ENCODE data around the gene GSN.
"Not testable (repeated sequence)": the region's sequence is repeated elsewhere in the genome, so short reads cannot be mapped to it uniquely, and the experiment has no call there.

Gene GSN

DNA sequence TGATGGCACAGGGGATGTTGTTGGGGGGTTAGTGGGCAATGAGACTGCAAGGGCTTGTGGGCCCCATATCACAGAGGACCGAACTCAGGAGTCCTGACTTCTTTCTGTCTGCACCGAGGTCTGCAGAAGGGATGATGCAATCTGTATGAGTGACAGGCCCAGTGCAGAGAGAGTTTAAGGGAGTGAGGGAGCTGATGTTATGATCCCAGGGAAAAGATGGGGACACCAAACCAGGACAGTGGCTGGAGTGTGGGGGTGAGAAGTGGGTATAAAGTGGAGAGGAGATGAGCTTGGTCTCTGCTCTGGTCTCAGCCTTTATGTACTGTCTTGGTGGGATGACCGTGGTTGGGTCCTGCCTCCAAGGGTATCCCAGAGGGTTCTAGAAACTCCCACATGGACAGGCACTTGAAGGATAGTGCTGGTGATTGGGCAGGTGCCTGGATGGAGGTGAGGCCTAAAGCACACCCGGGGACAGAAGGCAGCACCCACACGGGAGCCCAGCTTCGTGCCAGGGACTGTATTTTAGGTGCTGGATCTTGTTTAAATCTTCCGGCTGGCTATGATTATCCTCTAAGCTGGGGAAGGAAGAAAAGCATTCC lies 21.9 kb downstream of the GSN start:
- peak; percentile 4 for DNase-seq

GRCh38 chr9:121291536-121291935 lies 23.6 kb downstream of the GSN start:
- not testable (repeated sequence) for DNase-seq

GRCh38 chr9:121292051-121292450 lies 24.1 kb downstream of the GSN start:
- DNase-seq, result no peak

GRCh38 chr9:121292801-121293241 lies 24.9 kb downstream of the GSN start:
- no peak for DNase-seq

DNA sequence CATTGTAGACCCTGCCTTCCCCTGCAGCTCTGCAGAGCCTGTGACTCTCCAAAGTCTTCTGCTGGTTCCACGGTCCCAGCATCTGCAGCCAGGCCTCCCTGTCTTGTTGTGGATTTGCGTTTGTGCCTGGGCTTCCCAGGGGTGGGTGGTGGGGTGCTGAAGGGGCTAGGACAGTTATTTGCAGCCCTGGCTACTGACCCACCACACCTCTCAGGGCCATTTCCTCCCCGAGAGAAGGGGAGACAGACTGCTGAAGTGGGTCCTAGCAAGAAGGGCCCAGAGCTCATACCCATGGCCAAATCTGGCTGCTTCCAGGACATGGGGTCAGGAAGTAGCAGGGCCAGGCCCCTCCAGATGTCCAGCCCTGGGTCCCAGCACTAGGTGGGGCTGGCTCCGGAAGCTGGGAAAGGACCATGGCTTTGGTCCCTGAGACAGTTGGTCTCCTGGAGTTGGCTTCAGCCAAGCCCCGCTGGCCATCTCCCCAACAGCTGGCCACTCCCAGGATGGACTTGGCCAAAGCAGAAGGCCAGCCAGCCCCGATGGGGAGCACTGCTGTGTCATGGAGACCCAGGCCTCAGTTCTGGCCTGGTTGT lies 26.3 kb downstream of the GSN start:
- DNase-seq, result no peak

DNA sequence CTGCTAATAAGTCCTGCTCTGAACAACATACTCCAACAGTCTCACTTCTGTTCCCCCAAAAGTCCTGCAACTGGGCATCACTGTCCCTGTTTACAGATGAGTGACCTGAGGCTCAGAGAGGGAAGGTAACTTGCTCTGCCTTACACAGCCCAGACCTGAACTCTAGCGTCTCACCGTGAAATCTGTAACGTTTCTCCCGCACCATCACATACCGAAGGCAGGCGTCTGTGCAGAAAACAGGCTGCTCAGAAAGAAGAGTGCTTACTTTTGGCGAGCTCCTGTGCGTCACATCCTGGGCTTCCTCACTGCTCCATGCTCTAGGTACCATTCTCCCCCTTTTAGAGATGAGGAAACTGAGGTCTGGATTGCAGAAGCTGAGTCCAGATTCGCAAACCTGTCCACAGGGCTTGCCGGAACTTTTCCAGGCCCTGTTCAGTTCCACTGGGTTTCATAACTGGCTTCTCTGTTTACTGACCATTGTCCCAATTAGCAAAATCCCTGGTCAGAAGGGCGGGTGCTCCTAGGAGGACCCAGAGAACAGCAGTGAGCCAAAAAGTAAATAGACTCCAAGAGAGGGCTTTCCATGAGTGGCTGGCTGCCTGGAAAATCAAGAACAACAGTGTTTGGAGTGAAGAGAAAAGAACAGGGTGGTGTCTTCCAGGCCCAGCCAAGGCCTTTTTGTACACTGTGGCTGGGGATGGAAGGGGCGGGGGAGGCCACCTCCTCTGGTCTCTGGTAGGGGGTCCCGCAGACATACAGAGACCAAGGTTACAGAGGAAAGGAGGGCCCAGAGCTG lies 27.1 kb downstream of the GSN start:
- DNase-seq, result no peak

- no peak for DNase-seq
These were observed 27.8 kb downstream of the GSN start for GRCh38 chr9:121295662-121296191.

- DNase-seq, result no peak
These were observed 28.5 kb downstream of the GSN start for GRCh38 chr9:121296213-121297127.

- no peak for DNase-seq
These were observed 29.4 kb downstream of the GSN start for GRCh38 chr9:121297389-121297788.

GRCh38 chr9:121298016-121298538 lies 30.1 kb downstream of the GSN start:
- DNase-seq, result no peak

- no peak for DNase-seq
These were observed 30.9 kb downstream of the GSN start for GRCh38 chr9:121298689-121299466.

- no peak for DNase-seq
These were observed 31.7 kb downstream of the GSN start for GRCh38 chr9:121299467-121300282.

- no peak for DNase-seq
These were observed 32.5 kb downstream of the GSN start for GRCh38 chr9:121300283-121301119.

DNA sequence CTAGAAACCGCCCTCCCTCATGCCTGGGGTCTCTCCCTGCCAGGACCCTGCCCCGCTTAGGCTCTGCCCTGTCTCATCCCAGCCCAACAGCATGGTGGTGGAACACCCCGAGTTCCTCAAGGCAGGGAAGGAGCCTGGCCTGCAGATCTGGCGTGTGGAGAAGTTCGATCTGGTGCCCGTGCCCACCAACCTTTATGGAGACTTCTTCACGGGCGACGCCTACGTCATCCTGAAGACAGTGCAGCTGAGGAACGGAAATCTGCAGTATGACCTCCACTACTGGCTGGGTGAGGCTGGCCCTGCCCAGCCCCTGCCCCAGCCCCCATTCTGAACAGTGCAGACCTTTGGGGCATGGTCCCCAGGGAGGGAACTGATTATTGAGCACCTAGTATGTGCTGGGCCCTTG lies 33.9 kb downstream of the GSN start:
- DNase-seq, result no peak

DNA sequence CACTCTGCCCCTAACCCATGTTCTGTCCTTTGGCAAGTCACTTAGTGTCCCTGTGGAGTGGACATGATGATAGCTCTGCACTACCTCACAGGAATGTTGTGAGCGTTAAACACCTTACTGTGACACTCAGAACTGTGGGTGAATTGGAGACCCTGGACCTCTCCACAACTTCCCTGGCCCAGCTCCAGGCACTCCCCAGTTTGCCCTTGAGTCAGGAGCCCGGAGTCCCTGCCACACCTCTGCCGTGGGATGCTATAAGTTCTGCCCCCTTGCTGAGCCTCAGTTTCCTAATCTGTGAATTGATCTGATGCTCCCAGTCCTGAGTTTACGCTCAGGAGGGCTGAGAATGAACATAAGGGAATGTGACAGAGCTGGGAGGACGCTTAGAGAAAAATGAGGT lies 34.4 kb downstream of the GSN start:
- no peak for DNase-seq

DNA sequence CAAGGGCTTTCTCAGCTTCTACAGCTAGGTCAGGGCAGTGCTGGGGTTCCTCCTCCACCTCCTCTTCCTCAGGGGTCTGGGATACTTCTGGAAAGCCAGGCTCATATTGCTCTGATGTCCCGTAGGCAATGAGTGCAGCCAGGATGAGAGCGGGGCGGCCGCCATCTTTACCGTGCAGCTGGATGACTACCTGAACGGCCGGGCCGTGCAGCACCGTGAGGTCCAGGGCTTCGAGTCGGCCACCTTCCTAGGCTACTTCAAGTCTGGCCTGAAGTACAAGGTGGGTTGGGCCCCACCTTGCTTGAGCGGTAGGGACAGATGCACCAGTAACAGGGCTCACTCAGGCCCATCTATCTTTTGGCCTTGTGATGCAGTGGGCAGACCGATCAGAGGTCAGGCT lies 34.8 kb downstream of the GSN start:
- no peak for DNase-seq

DNA sequence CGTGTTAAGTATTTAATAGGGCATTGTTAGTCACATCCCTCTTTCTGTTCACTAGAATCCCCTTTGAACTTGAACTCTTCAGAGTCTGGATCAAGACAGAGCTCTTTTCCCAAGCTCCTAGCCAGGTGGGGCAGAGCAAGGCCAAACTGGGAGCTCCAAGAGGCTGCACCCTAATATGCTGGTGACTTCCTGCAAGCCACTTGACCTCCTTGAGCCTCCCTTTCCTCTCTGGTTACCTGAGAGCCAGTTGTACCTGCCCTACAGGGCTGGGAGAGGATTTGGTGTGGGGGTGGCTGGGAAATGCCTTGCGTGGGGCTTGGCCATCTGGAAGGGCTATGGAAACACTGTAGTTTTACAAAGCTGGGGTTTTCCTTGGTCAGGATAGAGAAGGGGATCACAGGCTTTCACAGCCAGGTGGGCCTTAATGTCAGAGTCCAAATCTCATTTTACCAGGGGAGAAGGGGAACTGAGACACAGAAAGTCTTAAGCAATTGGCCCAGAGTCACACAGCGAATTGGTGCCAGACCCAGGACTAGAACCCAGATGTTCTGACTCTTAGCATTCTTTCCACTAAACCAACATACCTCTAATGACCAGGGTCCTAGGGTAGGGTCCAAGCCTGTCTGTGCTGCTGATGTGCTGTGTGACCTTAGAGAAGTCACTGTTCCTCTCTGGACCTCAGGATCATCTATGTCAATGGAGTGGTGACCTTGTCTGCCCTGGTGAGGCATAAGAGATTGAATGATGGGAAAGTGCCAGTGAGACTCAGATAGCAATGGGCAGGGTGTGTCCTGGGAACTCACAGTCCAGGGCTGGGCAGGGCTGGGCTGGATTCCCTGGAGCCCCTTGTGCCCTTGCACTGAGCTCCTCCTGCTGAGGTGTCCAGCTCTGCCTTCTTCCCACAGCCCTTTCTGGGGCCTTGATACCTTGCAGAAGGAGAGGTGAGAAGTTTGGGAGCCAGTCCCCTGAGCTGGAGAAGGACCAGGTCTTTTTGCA lies 35.8 kb downstream of the GSN start:
- no peak for DNase-seq

DNA sequence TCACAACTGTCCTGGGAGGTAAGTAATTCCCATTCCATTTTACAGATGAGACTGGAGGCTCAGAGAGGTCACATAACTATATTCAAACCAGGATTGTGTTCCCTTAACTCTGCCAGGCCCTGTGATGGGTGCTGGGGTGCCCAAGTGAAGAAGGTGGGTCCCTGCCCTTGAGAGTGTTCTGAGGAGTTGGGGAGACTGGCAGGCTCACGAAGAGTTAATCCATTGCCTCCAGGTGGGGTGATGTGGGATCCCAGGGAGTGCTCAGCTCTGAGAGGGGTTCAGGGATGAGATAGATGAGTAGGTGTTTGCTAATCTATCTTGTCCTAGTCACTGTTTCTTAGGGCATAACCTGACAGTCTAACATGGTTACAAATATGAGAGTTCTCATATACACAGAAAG lies 36.7 kb downstream of the GSN start:
- no peak for DNase-seq
